ENCODE data around the gene SLC26A11.

Gene SLC26A11

GRCh38 chr17:80244871-80245509 is 24.8 kb downstream of the SLC26A11 start:
- peaks cover 68% of the 10 kb centered on the region for H3K36me3 ChIP-seq (ENCODE audit: insufficient read depth, insufficient read length, low read length)
- H3K27me3 ChIP-seq (ENCODE audit: insufficient read depth, insufficient read length), result no peaks in the 10 kb centered on the region
- H3K4me1 ChIP-seq (ENCODE audit: insufficient read depth, insufficient read length), result peaks cover 10% of the 10 kb centered on the region
- no peak for DNase-seq (ENCODE audit: low read depth, low spot score)
- no peak overlapping the region for H3K4me3 ChIP-seq (ENCODE audit: insufficient read length, low read depth)
- no peaks in the 10 kb centered on the region for H3K9me3 ChIP-seq (ENCODE audit: insufficient read depth, low read length)
- TF ChIP-seq SUZ12 (IDR thresholded peaks at IDR 0.05; ENCODE audit: extremely low read depth, insufficient read depth, insufficient read length), result no peak
- no peak for TF ChIP-seq YY1 (IDR thresholded peaks at IDR 0.05; ENCODE audit: insufficient read depth, insufficient read length)
- TF ChIP-seq ZNF274 (IDR thresholded peaks at IDR 0.05; ENCODE audit: low read depth, low read length), result no peak
- H3K9ac ChIP-seq (ENCODE audit: insufficient read length, low read depth), result no peak overlapping the region

DNA sequence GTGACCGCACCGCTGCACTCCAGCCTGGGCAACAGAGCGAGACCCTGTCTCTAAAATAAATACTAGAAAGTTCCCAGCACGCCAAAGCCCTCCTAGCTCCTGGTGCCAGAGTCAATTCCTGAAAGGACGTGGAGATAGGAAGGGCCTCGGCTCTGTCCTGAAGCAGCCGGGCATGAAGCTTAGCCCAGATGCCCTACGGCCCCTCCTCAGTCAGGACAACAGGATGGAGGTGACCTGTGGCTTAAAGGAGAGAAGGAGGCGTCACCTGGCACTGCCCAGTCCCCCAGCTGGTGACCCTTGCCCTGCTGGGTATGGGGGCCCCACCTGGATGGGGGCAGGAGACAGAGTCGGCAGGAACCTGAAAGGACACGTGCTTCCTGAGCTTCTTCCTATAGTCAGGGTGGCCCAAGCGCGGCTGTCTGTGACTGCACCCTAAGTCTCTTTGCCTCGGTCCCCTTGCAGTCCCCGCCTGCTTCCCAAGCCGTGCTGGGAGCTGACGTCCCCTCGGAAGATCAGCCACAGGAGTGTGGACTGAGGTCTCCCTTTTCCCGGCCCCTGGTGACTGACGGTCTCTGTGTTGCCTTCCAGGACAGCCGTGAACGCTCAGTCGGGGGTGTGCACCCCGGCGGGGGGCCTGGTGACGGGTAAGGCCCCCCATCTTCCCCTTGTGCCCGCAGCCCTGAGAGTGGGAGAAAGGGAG is 25.5 kb downstream of the SLC26A11 start:
- no peak for DNase-seq (ENCODE audit: low read depth, low spot score)
- H3K36me3 ChIP-seq (ENCODE audit: insufficient read depth, insufficient read length, low read length), result peaks cover 72% of the 10 kb centered on the region
- H3K4me3 ChIP-seq (ENCODE audit: insufficient read length, low read depth), result no peak overlapping the region
- H3K9me3 ChIP-seq (ENCODE audit: insufficient read depth, low read length), result no peaks in the 10 kb centered on the region
- H3K4me1 ChIP-seq (ENCODE audit: insufficient read depth, insufficient read length), result peaks cover 10% of the 10 kb centered on the region
- no peaks in the 10 kb centered on the region for H3K27me3 ChIP-seq (ENCODE audit: insufficient read depth, insufficient read length)
- no peak overlapping the region for H3K9ac ChIP-seq (ENCODE audit: insufficient read length, low read depth)
- no peak for TF ChIP-seq SUZ12 (IDR thresholded peaks at IDR 0.05; ENCODE audit: extremely low read depth, insufficient read depth, insufficient read length)
- no peak for TF ChIP-seq ZNF274 (IDR thresholded peaks at IDR 0.05; ENCODE audit: low read depth, low read length)
- TF ChIP-seq YY1 (IDR thresholded peaks at IDR 0.05; ENCODE audit: insufficient read depth, insufficient read length), result no peak

DNA sequence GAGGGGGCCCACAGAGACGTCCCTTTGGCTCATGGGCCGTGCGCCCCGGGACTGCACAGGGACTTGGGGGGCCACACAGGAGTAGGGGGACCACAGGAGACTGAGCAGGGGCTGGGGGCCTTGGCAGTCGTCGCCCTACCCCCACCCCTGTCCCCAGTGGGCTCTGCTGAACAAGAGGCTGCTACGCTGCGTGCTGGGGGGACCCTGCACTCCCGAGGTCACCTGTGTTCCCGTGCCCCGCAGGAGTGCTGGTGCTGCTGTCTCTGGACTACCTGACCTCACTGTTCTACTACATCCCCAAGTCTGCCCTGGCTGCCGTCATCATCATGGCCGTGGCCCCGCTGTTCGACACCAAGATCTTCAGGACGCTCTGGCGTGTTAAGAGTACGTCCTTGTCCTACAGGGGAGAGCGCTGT is 26.0 kb downstream of the SLC26A11 start:
- no peak overlapping the region for H3K4me3 ChIP-seq (ENCODE audit: insufficient read length, low read depth)
- no peaks in the 10 kb centered on the region for H3K27me3 ChIP-seq (ENCODE audit: insufficient read depth, insufficient read length)
- H3K9ac ChIP-seq (ENCODE audit: insufficient read length, low read depth), result no peak overlapping the region
- TF ChIP-seq ZNF274 (IDR thresholded peaks at IDR 0.05; ENCODE audit: low read depth, low read length) (no peak), YY1 (IDR thresholded peaks at IDR 0.05; ENCODE audit: insufficient read depth, insufficient read length) (no peak), SUZ12 (IDR thresholded peaks at IDR 0.05; ENCODE audit: extremely low read depth, insufficient read depth, insufficient read length) (no peak)
- no peaks in the 10 kb centered on the region for H3K9me3 ChIP-seq (ENCODE audit: insufficient read depth, low read length)
- H3K36me3 ChIP-seq (ENCODE audit: insufficient read depth, insufficient read length, low read length), result peaks cover 69% of the 10 kb centered on the region
- DNase-seq (ENCODE audit: low read depth, low spot score), result no peak
- H3K4me1 ChIP-seq (ENCODE audit: insufficient read depth, insufficient read length), result peaks cover 10% of the 10 kb centered on the region

- no peaks in the 10 kb centered on the region for H3K9me3 ChIP-seq (ENCODE audit: insufficient read depth, low read length)
- no peaks in the 10 kb centered on the region for H3K27me3 ChIP-seq (ENCODE audit: insufficient read depth, insufficient read length)
- H3K4me3 ChIP-seq (ENCODE audit: insufficient read length, low read depth), result no peak overlapping the region
- peaks cover 10% of the 10 kb centered on the region for H3K4me1 ChIP-seq (ENCODE audit: insufficient read depth, insufficient read length)
- TF ChIP-seq ZNF274 (IDR thresholded peaks at IDR 0.05; ENCODE audit: low read depth, low read length) (no peak), SUZ12 (IDR thresholded peaks at IDR 0.05; ENCODE audit: extremely low read depth, insufficient read depth, insufficient read length) (no peak)
- H3K36me3 ChIP-seq (ENCODE audit: insufficient read depth, insufficient read length, low read length), result peaks cover 66% of the 10 kb centered on the region
- H3K9ac ChIP-seq (ENCODE audit: insufficient read length, low read depth), result no peak overlapping the region
- DNase-seq (ENCODE audit: low read depth, low spot score), result no peak
These were observed 26.5 kb downstream of the SLC26A11 start for GRCh38 chr17:80246726-80247125.

- no peaks in the 10 kb centered on the region for H3K27me3 ChIP-seq (ENCODE audit: insufficient read depth, insufficient read length)
- H3K4me3 ChIP-seq (ENCODE audit: insufficient read length, low read depth), result no peak overlapping the region
- no peak for DNase-seq (ENCODE audit: low read depth, low spot score)
- peaks cover 10% of the 10 kb centered on the region for H3K4me1 ChIP-seq (ENCODE audit: insufficient read depth, insufficient read length)
- H3K36me3 ChIP-seq (ENCODE audit: insufficient read depth, insufficient read length, low read length), result peaks cover 66% of the 10 kb centered on the region
- TF ChIP-seq ZNF274 (IDR thresholded peaks at IDR 0.05; ENCODE audit: low read depth, low read length), result no peak
- no peak for TF ChIP-seq SUZ12 (IDR thresholded peaks at IDR 0.05; ENCODE audit: extremely low read depth, insufficient read depth, insufficient read length)
- TF ChIP-seq YY1 (IDR thresholded peaks at IDR 0.05; ENCODE audit: insufficient read depth, insufficient read length), result no peak
- no peak overlapping the region for H3K9ac ChIP-seq (ENCODE audit: insufficient read length, low read depth)
- H3K9me3 ChIP-seq (ENCODE audit: insufficient read depth, low read length), result no peaks in the 10 kb centered on the region
These were observed 27.3 kb downstream of the SLC26A11 start for GRCh38 chr17:80247561-80247960.

DNA sequence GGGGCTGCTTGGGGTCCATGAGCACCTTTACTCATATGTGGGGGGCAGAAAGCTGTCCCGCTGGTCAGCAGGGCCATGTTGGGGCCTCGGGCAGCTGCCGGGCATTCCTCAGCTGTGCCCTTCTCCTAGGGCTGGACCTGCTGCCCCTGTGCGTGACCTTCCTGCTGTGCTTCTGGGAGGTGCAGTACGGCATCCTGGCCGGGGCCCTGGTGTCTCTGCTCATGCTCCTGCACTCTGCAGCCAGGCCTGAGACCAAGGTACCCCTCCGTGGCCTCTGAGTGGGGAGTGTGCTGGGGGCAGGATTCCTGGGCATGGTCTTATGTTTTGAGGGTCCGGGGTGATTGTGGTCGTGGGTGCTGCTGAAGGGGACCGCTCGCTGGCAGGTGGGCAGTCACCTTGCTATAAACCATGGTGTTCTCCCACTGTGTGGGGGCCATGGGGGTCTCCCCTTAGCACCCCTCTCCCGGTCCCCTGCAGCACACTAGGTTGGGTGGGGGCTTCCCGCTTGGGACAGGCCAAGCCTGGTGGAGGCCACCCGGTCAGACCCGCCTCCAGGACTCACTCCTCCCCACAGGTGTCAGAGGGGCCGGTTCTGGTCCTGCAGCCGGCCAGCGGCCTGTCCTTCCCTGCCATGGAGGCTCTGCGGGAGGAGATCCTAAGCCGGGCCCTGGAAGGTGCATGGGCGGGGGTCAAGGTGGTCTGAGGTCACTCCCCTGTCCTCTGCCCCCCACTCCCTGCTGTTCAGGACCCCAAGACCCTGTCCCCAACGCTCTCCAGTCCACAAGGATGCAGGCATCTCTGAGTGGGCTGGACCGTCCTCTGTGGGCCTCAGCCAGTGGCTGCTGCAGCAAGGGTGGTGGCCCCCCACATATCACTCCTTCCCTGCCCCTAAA is 28.0 kb downstream of the SLC26A11 start:
- DNase-seq (ENCODE audit: low read depth, low spot score), result no peak
- H3K4me1 ChIP-seq (ENCODE audit: insufficient read depth, insufficient read length), result peaks cover 10% of the 10 kb centered on the region
- peaks cover 69% of the 10 kb centered on the region for H3K36me3 ChIP-seq (ENCODE audit: insufficient read depth, insufficient read length, low read length)
- no peak overlapping the region for H3K9ac ChIP-seq (ENCODE audit: insufficient read length, low read depth)
- TF ChIP-seq YY1 (IDR thresholded peaks at IDR 0.05; ENCODE audit: insufficient read depth, insufficient read length) (no peak), SUZ12 (IDR thresholded peaks at IDR 0.05; ENCODE audit: extremely low read depth, insufficient read depth, insufficient read length) (no peak), ZNF274 (IDR thresholded peaks at IDR 0.05; ENCODE audit: low read depth, low read length) (no peak)
- H3K9me3 ChIP-seq (ENCODE audit: insufficient read depth, low read length), result no peaks in the 10 kb centered on the region
- no peak overlapping the region for H3K4me3 ChIP-seq (ENCODE audit: insufficient read length, low read depth)
- no peaks in the 10 kb centered on the region for H3K27me3 ChIP-seq (ENCODE audit: insufficient read depth, insufficient read length)

Measured in NT2/D1 (cell line).